HL-60/S4 treated with retinoic acid at 250 ng/mL for 4 days and 3 days (cell line): ENCODE results near the gene FRMD8.
"Not testable (repeated sequence)": the region's sequence is repeated elsewhere in the genome, so short reads cannot be mapped to it uniquely, and the experiment has no call there.

Source experiments
- in situ Hi-C: fragments of 300-500 bp; cut with MboI; formaldehyde crosslinking; loops from 2 replicates; pipeline ENCODE4 v1.7.0; 2022; ENCODE audit warnings: low sequenced_read_pairs

The FRMD8 gene

GRCh38 chr11:65446446-65447277 lies 60.2 kb downstream of the FRMD8 start:
- in situ Hi-C loops, result no loop called here

DNA sequence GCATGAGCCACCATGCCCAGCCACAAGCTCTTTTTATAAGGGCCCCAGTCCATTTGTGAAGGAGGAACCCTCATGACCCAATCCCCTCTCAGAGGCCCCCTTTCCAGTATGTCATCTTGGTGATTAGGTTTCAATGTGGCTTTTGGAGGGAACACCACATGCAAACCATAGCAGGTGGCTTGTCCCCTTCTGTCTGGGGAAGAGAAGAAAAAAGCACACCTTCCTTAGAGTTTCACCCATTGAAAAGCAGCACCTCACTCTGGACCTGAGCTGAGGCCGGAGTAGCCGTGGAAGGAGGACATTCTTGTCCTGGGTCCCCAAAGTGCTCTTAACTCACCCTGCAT lies 61.6 kb downstream of the FRMD8 start:
- in situ Hi-C loops, result no loop called here

- in situ Hi-C loops, result no loop called here
Observed at GRCh38 chr11:65448418-65449105, 62.1 kb downstream of the FRMD8 start.

DNA sequence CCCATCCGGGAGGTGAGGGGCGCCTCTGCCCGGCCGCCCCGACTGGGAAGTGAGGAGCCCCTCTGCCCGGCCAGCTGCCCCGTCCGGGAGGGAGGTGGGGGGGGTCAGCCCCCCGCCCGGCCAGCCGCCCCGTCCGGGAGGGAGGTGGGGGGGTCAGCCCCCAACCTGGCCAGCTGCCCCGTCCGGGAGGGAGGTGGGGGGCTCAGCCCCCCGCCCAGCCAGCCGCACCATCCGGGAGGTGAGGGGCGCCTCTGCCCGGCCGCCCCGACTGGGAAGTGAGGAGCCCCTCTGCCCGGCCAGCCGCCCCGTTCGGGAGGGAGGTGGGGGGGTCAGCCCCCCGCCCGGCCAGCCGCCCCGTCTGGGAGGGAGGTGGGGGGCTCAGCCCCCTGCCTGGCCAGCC lies 64.9 kb downstream of the FRMD8 start:
- in situ Hi-C loops, result not testable (repeated sequence)

DNA sequence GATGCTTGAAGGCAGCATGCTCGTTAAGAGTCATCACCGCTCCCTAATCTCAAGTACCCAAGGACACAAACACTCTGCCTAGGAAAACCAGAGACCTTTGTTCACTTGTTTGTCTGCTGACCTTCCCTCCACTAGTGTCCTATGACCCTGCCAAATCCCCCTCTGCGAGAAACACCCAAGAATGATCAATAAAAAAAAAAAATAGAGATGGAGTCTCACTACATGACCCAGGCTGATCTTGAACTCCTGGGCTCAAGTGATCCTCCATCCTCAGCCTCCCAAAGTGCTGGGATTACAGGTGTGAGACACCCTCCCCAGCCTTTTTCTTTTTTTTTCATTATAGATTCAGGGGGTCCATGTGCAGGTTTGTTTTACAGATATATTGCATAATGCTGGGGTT lies 65.8 kb downstream of the FRMD8 start:
- in situ Hi-C loops, result not testable (repeated sequence)

GRCh38 chr11:65452806-65453490 lies 66.5 kb downstream of the FRMD8 start:
- in situ Hi-C loops, result no loop called here

DNA sequence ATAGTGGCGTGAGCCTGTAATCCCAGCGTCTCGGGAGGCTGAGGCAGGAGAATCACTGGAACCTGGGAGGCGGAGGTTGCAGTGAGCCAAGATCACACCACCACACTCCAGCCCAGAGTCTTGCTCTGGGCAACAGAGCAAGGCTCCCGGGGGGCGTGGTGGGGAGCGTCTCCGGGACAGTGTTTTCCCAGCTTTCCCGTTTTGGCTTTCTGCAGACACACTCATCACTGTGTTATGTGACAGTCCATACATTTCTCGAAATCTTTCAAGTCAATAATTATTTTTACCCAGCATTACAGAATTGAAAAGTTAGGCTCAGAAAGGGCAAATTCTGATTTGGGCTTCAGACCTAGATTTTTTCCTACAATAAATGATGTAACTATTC lies 67.9 kb downstream of the FRMD8 start:
- in situ Hi-C loops, result no loop called here

GRCh38 chr11:65454696-65455456 lies 68.4 kb downstream of the FRMD8 start:
- in situ Hi-C loops, result no loop called here

DNA sequence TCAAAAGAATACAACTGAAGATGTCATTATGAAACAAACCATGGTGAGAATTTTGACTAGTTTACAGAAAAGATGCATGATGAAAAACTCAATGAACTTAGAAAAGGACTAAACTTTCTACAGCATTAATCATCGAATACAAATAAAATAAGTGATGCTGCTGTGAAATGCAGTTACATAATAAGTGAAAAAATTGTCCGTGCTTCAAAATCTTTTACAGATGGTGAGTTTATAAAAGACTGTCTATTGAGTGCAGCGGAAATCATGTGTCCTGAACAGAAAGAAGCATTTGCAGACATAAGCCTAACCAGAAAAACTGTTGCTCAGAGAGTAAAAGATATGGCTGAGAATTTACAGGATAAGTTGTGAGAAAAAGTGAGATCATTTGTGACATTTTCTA lies 70.0 kb downstream of the FRMD8 start:
- in situ Hi-C loops, result no loop called here

DNA sequence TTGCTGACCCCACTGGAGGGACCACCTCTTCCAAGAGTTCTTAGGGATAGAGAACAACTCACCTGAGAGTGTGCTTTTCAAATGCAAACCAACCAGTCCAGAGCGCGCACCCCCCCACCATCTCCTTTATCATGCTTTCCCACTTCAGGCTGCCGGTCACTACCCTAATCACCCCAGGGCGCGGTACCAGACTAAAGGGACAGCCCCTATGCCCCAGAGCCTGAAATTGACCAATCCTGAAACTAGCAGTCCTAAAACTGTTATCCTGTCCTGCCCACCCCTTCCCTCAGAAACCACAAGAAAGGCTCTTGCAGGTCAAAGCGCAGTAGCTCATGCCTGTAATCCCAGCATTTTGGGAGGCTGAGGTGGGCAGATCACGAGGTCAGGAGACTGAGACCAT lies 73.1 kb downstream of the FRMD8 start:
- in situ Hi-C loops, result no loop called here
